Prostate gland (tissue), 2 donors: ENCODE measurements around the gene FARS2. TPM values are rescaled to one million over a fixed set of nuclear protein-coding genes. Genes with fewer than 3 reads are reported as not detected.

Experiments used
- DNase-seq: peaks from one replicate; pipeline ENCODE4 v3.0.0-alpha.2; 2019; ENCODE audit warnings: low spot score
- H3K27ac ChIP-seq, 2 donors: fragments of 200-600 bp; sonication (generic); 2 replicates each; pipeline ENCODE4 v1.5.1; 2017 to 2019
- H3K27me3 ChIP-seq: fragments of 200-600 bp; sonication (generic); replicated peaks from 2 replicates; pipeline ENCODE4 v1.5.1; 2019; ENCODE audit not compliant: insufficient read depth
- H3K36me3 ChIP-seq, 2 donors: fragments of 200-600 bp; sonication (generic); 1 replicate in 1 of 2; 2 replicates in 1 of 2; pipeline versions ENCODE4 v1.5.1 to v1.8.1; 2017 to 2019
- H3K4me1 ChIP-seq: fragments of 200-600 bp; sonication (generic); replicated peaks from 2 replicates; pipeline ENCODE4 v1.5.1; 2019
- H3K4me3 ChIP-seq, 2 donors: fragments of 200-600 bp; sonication (generic); 2 replicates each; pipeline ENCODE4 v1.5.1; 2017 to 2019
- H3K9me3 ChIP-seq: fragments of 200-600 bp; sonication (generic); 2 replicates; pipeline ENCODE4 v1.5.1; 2017
- POLR2A ChIP-seq: fragments of 450-650 bp; IDR thresholded peaks from one replicate; pipeline ENCODE4 v1.6.1; 2016; ENCODE audit warnings: antibody characterized with exemption, mild to moderate bottlenecking
- POLR2AphosphoS5 ChIP-seq: sonication (generic); formaldehyde crosslinking; IDR thresholded peaks from one replicate; pipeline ENCODE4 v1.6.1; 2017; ENCODE audit warnings: antibody characterized with exemption
- WGBS: methylation state at CpG from one replicate; pipeline ENCODE4 v1.1.5; 2018; 5-methylcytosine and 5-hydroxymethylcytosine counted together
- intact Hi-C: fragments of 100-400 bp; cut with DNase I; formaldehyde crosslinking; loops from one replicate; pipeline ENCODE4 v1.14.2; 2022
- total RNA-seq, 2 donors: library from RNA; depleted of rRNA; stranded (reverse); fragments of >200 nt; gene quantifications; one replicate each; pipeline ENCODE4 v1.1.0, GENCODE V29; 2016
- TF ChIP-seq, protein P1 (sequence below), 4 experiments: fragments of 200-600 bp in 2 of 4; fragments of 450-650 bp in 2 of 4; sonication (generic) in 2 of 4; IDR thresholded peaks; 1 replicate in 3 of 4; 2 replicates in 1 of 4; pipeline ENCODE4 v1.5.1; 2016 to 2019; ENCODE audit warnings: antibody characterized with exemption in 4 of 4, mild to moderate bottlenecking in 2 of 4, moderate library complexity in 2 of 4

The FARS2 gene
- total RNA-seq = 10 to 100 TPM; 11.6 to 19.5 TPM

DNA sequence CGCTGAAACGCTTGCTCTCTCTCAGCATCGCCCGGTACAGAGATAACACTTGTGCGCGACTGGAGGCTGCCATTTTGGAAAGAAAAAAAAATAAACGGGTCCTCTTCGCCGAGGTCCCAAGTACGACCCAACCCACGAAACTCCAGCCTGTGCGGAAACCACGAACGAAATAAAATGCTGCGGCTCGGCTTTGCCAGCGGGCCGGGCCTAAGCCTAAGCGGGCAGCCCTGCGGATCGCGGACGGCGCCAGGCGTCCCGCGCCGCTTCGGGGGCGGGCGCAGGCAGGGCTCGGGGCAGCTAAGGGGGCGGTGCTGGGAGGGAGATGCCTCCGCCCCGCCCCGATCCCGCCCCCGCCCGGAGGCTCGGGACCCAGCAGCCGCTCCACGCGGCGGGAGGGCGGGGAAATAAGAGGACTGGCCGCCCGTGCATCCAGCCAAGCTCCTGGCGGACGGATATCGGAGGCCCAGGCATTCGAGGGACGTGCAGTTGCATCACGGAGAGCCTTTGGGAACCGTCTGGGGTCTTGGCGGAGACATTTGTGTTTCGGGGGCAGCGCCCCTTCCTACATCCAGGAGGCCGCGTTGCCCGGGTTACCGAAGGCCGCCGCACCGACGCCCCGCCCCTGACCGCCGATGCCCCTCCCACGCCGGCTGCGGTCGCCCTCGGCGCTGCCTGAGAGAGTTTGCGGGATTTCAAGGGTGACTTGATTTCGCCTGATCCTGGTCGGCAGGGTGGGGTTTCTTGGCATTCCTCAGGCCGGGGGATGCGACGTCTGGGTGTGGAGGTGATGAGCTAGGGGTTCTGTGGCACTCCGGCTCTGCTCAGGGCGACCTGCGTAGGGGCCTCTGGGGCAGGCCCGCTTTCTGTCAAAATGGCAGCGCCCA is at the start of gene FARS2, which contains the start of gene LYRM4:
Gene FARS2, plus strand, starts transcription at position 853 of the 884 bp plus-strand sequence.
Gene LYRM4, minus strand, starts transcription at position 290 of the 884 bp plus-strand sequence. Its CDS starts 217 bp downstream, at position 73.
- H3K4me3 ChIP-seq = peak within 1 kb of the TSS; percentile 84 to 88
- H3K9me3 ChIP-seq = no peaks in the 10 kb centered on the region
- DNase-seq = peak; percentile 85
- no peaks in the 10 kb centered on the region for H3K27me3 ChIP-seq
- intact Hi-C loops = loop anchor here (2.0 kb wide), 1 partner anchor 56 kb away; no protein-coding TSS in a partner anchor
- WGBS = under 1% methylated on average over 73 of the region's 85 CpGs
- no peaks in the 10 kb centered on the region for H3K36me3 ChIP-seq
- TF ChIP-seq POLR2AphosphoS5 (peak; percentile 18), POLR2A (peak; percentile 45)
- TF ChIP-seq, protein P1, sequence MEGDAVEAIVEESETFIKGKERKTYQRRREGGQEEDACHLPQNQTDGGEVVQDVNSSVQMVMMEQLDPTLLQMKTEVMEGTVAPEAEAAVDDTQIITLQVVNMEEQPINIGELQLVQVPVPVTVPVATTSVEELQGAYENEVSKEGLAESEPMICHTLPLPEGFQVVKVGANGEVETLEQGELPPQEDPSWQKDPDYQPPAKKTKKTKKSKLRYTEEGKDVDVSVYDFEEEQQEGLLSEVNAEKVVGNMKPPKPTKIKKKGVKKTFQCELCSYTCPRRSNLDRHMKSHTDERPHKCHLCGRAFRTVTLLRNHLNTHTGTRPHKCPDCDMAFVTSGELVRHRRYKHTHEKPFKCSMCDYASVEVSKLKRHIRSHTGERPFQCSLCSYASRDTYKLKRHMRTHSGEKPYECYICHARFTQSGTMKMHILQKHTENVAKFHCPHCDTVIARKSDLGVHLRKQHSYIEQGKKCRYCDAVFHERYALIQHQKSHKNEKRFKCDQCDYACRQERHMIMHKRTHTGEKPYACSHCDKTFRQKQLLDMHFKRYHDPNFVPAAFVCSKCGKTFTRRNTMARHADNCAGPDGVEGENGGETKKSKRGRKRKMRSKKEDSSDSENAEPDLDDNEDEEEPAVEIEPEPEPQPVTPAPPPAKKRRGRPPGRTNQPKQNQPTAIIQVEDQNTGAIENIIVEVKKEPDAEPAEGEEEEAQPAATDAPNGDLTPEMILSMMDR (IDR thresholded peaks at IDR 0.05) = peak in 2 of 4 experiments; percentile 65 to 66
- no peaks in the 10 kb centered on the region for H3K4me1 ChIP-seq
- peak within 1 kb of the TSS; percentile 94 to 95 for H3K27ac ChIP-seq

- H3K9me3 ChIP-seq = no peaks in the 10 kb centered on the region
- no peak for DNase-seq
- no peaks in the 10 kb centered on the region for H3K27me3 ChIP-seq
- no peak overlapping the region for H3K4me3 ChIP-seq
- H3K27ac ChIP-seq = no peak overlapping the region
- TF ChIP-seq POLR2AphosphoS5 (no peak), POLR2A (no peak)
- TF ChIP-seq, protein P1 (IDR thresholded peaks at IDR 0.05) = no peak
- no peaks in the 10 kb centered on the region for H3K36me3 ChIP-seq
- H3K4me1 ChIP-seq = peaks cover 8% of the 10 kb centered on the region
- 82% methylated on average over 8 of the region's 8 CpGs for WGBS
- intact Hi-C loops = no loop called here
Measured at GRCh38 chr6:5213836-5214235, 47.5 kb upstream of the FARS2 start.

- intact Hi-C loops = loop anchor here (5.0 kb wide), 1 partner anchor 1333 kb away; no protein-coding TSS in a partner anchor
- peaks cover 8% of the 10 kb centered on the region for H3K4me1 ChIP-seq
- no peaks in the 10 kb centered on the region for H3K36me3 ChIP-seq
- peak overlapping the region in 1 of 2 donors; percentile 4 for H3K27ac ChIP-seq
- no peaks in the 10 kb centered on the region for H3K9me3 ChIP-seq
- no peak for TF ChIP-seq POLR2AphosphoS5
- TF ChIP-seq, protein P1 (IDR thresholded peaks at IDR 0.05) = peak in 3 of 4 experiments; percentile 52 to 55 (median 53)
- H3K4me3 ChIP-seq = no peak overlapping the region
- peak; percentile 41 for DNase-seq
- WGBS = 21% methylated on average over 10 of the region's 10 CpGs
- H3K27me3 ChIP-seq = no peaks in the 10 kb centered on the region
Measured at GRCh38 chr6:5214570-5215052, 46.7 kb upstream of the FARS2 start.

- Histone ChIP-seq H3K9me3 (no peaks in the 10 kb centered on the region), H3K27ac (peak overlapping the region in 1 of 2 donors; percentile 4), H3K4me1 (peaks cover 8% of the 10 kb centered on the region), H3K36me3 (no peaks in the 10 kb centered on the region), H3K4me3 (no peak overlapping the region), H3K27me3 (no peaks in the 10 kb centered on the region)
- no peak for DNase-seq
- TF ChIP-seq POLR2A = no peak
- TF ChIP-seq POLR2AphosphoS5 = peak; percentile 41
- TF ChIP-seq, protein P1 (IDR thresholded peaks at IDR 0.05) = no peak
- WGBS = 53% methylated on average over 2 of the region's 2 CpGs
- intact Hi-C loops = loop anchor here (5.0 kb wide), 1 partner anchor 1332 kb away; no protein-coding TSS in a partner anchor
Measured at GRCh38 chr6:5215159-5215558, 46.2 kb upstream of the FARS2 start.
